ENCODE data around the gene MMP12. TPM values are rescaled to one million over a fixed set of nuclear protein-coding genes. Genes with fewer than 3 reads are reported as not detected.

MMP12 gene
- total RNA-seq, 1 donor from 2014 or later = not detected

GRCh38 chr11:102853956-102854355 lies 20.8 kb downstream of the MMP12 start:
- DNase-seq = no peak
- intact Hi-C loops (cut with micrococcal nuclease) = no loop called here
- no peak for ATAC-seq

DNA sequence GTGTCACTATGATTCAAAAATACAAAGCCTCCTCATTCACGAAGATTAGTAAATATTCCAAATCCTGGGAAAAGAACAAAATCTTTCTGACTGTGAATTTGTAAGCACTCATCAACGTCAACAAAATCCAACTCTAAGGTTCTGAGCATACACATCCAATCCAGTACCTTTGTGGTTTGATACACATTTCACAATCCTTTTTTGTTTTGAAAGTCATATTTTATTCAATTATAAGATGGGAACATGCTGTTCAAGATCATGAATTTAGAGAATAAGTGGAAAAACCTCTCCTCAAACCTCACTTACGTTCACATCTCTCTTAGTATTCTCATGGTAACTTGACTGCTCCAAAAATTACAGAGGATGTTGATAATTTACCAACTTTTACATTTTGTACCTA lies 21.7 kb downstream of the MMP12 start:
- intact Hi-C loops (cut with micrococcal nuclease) = no loop called here
- no peak for DNase-seq
- ATAC-seq = no peak

DNA sequence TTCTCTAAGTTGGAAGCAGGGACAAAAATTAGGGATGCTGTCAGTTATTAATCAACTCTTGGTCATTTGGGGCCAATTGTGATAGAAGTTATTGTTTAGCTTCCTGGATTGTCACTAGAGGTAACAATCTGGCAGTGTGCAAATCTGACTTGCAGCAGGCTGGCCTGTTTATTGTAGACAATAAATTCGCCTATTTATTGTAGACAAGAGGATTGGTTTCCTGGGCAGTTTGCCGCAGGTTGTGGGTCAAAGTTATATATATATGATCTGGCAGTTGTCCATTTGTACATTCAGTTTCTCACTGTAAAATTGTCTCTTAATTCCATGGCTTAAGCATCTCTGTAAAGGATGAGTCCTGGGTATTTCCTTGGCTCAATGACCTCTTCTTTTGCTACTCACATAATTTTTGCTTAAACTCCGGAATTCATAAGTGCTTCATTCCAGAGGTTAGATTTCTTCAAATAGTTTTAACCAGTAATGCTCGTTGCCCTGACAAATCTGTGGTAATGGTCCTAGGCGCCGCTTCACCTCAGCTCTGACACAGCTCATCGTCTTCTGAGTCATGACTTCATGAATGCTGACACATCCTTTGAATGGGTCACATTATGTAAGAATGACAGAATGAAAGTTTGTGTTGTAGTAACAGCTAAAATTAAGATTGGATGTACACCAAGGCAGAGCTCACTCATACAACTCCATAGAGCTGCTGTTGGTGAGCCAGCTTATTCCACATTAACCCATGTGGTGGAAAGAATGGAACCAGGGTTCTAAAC lies 23.6 kb downstream of the MMP12 start:
- intact Hi-C loops (cut with micrococcal nuclease) = no loop called here
- no peak for ATAC-seq
- no peak for DNase-seq

DNA sequence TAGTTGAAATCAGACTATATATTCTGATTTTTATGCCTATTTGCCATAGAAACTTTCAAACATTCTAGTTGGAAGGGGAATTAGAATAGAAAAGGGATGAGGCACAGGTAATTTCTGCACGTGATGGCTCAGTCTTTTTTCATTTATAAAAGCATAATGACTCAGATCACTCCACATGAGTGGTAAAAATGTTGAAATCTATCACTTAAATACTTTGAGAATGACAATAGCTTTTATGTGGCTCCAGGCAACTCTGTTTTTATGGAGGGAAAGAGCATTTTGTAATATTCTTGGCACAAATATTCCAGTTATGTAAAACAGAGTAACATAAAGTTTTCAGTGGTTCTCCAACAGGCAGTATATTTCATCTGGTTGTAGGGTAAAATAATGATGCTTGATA lies 25.5 kb downstream of the MMP12 start:
- intact Hi-C loops (cut with micrococcal nuclease) = no loop called here
- ATAC-seq (no peak), DNase-seq (no peak)

GRCh38 chr11:102846292-102846691 lies 28.5 kb downstream of the MMP12 start:
- no peak for ATAC-seq
- intact Hi-C loops (cut with micrococcal nuclease) = no loop called here
- no peak for DNase-seq

DNA sequence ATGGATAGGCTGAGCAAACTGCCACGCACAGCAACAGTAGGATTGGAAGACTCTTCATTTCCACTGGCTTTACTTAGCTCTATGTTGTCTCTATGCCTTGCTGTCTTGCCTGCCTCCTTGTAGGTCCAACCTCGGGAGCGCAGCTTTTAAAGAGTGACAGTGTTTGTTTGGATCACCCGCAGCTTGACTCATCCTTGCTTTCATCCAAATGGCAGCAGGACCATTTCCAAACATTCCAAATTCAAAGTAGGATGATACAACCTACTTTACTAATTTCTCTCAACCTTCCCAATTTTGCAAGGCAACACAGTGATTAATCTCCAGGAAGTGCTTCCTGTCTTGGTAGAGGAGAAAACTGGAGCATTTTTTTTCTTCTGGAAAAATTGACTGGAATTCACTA lies 31.3 kb downstream of the MMP12 start, which contains the start of gene MMP3:
MMP3 (minus strand) TSS at position 121 of the 400 bp plus-strand sequence; CDS start at position 58, 63 bp downstream.
- DNase-seq (no peak), ATAC-seq (no peak)
- intact Hi-C loops (cut with micrococcal nuclease) = no loop called here

DNA sequence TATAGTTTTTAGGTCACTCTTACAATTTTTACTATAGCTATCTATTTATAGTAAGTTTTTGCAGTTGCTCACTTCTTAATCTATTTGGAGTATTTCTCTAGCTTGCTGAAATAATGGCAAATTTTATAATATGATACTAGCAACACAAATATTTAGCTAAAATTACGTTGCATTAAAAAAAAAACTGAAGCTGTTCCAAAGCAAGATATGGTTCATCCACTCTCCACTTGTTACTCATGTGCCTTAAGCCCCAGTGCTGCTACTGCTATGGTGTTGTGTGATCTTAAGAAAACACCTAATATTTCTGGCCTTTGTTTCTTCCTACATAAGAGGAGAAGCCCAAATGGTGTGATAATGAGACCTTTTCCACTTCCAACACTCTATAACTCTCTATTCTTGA lies 31.9 kb downstream of the MMP12 start:
- intact Hi-C loops (cut with micrococcal nuclease) = no loop called here
- ATAC-seq (no peak), DNase-seq (no peak)

- no peak for DNase-seq
- ATAC-seq = no peak
- intact Hi-C loops (cut with micrococcal nuclease) = no loop called here
These were observed 34.8 kb downstream of the MMP12 start for GRCh38 chr11:102840018-102840417.

- ATAC-seq (no peak), DNase-seq (no peak)
- intact Hi-C loops (cut with micrococcal nuclease) = no loop called here
These were observed 37.1 kb downstream of the MMP12 start for GRCh38 chr11:102837646-102838045.

GRCh38 chr11:102837156-102837555 lies 37.6 kb downstream of the MMP12 start:
- ATAC-seq (no peak), DNase-seq (no peak)
- intact Hi-C loops (cut with micrococcal nuclease) = no loop called here

DNA sequence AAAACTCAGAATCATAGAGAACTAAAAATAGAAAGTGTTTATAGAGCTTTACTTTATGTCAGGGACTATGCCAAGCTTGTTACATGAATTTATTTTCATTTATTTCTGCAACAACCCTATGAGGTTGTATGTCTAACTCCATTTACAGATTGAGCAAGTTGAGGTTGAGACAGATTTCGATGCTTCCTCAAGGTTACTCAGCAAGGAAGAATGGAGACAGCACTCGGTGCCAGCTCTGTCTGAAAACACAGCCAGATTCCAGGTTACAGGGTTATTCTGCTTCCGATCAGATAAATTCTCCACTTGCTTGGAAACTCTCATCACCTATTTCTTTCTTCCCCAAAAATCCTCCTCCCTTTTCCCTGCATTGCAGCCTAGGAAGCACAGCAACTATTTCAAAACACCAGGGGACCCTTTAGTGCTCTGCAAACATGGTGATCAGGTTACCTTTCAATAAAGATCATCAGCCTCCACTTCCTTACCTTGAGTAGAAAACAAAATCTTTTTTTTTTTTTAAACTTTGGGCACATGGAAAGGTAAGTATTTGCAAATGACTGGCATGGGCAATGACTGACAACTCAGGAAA lies 38.4 kb downstream of the MMP12 start:
- ATAC-seq (no peak), DNase-seq (no peak)
- intact Hi-C loops (cut with micrococcal nuclease) = no loop called here

DNA sequence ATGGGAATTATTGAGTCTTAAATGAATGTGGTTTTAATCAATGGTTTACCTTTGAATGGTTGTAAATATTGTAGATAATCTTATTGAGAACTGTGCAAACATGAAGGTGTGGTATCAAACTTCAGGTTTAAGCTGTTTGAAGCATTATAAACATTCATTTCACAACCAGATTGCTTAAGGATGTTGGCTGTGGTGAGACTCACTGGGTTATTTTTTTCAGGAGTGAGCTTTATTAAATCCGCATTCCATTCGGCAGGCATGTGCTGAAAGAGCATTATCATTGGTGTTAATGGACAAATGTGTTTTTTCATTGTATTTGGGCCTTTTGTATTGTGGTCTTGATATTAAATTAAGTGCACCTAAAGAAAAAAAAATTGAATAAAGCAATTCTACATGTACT lies 41.1 kb downstream of the MMP12 start:
- DNase-seq = no peak
- intact Hi-C loops (cut with micrococcal nuclease) = no loop called here
- no peak for ATAC-seq

- intact Hi-C loops (cut with micrococcal nuclease) = no loop called here
- no peak for ATAC-seq
- DNase-seq = no peak
These were observed 42.2 kb downstream of the MMP12 start for GRCh38 chr11:102832612-102833011.

GRCh38 chr11:102831489-102832440 lies 43.0 kb downstream of the MMP12 start:
- DNase-seq = peak; percentile 54

GRCh38 chr11:102831128-102831488 lies 43.7 kb downstream of the MMP12 start:
- DNase-seq (no peak), ATAC-seq (no peak)
- intact Hi-C loops (cut with micrococcal nuclease) = no loop called here

More at GRCh38 chr11:102831489-102832440, 43.0 kb downstream of the MMP12 start:
- intact Hi-C loops (cut with micrococcal nuclease) = no loop called here
- ATAC-seq = no peak

DNA sequence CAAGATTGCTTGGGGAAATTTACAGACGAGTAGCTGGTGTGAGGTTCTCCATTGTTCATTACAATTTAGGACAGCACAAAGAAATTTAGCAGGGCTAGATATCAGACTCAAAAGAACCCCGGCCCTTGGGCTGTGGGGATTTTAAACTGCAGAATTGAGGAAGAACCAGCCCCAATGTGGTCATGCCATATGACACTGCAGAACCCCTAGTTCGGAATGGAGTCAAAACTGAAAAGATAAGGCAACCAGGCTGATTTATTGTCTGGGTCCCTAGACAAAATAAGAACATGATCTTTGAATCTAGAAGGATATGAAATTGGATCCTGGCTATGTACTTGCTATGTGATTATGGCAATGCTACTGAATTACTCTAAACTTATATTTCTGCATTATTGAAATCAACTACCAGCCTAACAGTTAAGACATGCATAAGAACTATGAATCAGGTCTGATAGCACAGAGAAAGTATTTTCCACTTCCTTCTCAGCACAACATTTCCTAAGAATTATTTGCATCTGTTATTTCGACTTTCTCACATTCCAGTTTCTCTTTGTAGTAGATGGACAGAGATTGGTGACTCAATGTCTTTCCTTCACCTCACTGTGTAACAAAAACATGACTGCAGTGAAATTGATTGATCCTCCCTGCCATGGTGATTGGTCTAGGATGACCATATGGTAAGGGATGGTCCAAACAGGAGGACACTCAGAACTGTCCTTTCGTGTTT lies 44.6 kb downstream of the MMP12 start:
- no peak for ATAC-seq
- no peak for DNase-seq
- intact Hi-C loops (cut with micrococcal nuclease) = no loop called here

DNA sequence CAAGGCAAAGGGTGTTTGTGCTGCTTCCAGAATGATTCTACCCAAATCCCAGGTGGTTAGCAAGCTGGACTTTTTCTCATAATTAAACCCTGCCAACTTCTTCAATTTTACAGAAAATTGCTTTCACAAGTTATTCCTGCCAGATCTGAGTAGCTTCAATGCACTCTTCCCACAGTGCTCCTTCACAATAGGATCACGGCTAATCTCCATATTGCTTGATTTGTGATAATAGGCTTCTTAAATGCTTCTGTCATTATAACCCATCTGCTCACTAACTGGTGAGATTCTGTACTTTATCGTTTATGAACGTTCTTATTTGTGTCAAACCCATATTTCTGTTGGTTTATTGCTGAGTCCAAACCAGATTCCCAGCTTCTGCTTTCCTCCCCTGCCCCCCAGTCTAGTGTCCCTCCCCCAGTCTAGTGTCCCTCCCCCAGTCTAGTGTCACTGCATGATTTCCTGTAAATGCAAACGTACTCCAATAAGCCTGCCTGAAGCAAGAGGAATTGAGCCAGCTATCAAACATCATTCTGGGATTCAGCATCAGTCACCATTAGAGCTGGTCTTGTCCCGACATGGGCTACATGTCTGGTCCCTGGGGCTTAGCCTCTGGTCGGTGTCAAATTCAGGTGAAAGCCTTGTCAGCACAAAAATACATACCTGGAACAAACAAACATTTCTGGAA lies 45.3 kb downstream of the MMP12 start:
- ATAC-seq = no peak
- no peak for DNase-seq
- intact Hi-C loops (cut with micrococcal nuclease) = no loop called here

DNA sequence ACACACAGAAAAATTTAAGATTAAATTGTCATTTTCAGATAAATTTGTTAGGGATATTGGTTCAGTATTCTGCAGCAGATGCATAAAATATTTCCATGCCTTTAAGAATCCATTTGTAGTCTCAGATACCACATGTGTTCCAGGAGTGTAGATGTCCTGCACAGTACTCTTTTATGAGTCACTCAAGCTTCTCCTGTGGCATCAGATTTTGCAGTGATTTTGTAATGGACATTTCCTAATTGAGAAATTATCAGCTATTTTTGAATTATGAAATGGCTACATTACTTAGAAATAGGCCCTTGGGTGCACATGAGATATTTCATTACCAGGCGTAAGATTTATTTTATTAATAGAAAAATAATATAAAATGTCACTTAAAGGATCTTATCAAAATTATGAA lies 50.2 kb downstream of the MMP12 start:
- DNase-seq (no peak), ATAC-seq (no peak)
- intact Hi-C loops (cut with micrococcal nuclease) = no loop called here

DNA sequence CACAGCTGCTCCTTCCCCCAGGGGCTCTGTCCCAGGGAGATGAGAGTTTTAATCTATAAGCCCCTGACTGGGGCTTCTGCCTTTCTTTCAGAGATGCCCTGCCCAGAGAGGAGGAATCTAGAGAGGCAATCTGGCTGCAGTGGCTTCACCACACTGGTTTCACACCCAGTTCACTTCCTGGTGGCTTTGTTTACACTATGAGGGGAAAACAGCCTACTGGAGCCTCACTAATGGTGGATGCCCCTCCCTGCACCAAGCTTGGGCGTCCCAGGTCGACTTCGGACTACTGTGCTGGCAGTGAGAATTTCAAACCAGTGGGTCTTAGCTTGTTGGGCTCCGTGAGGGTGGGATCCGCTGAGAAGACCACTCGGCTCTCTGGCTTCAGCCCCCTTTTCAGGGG lies 55.3 kb downstream of the MMP12 start:
- intact Hi-C loops (cut with micrococcal nuclease) = no loop called here
- no peak for ATAC-seq
- DNase-seq = no peak

All from left ventricle myocardium superior (tissue), 1 donor.